ENCODE data around the gene LCMT2. TPM values are rescaled to one million over a fixed set of nuclear protein-coding genes. Genes with fewer than 3 reads are reported as not detected.

Gene LCMT2
- total and polyA plus RNA-seq, 2 of the 8 experiments (the other 6 are each of a cell fraction or from before 2014, with no cell fraction given) = 11.2 to 11.9 TPM

DNA sequence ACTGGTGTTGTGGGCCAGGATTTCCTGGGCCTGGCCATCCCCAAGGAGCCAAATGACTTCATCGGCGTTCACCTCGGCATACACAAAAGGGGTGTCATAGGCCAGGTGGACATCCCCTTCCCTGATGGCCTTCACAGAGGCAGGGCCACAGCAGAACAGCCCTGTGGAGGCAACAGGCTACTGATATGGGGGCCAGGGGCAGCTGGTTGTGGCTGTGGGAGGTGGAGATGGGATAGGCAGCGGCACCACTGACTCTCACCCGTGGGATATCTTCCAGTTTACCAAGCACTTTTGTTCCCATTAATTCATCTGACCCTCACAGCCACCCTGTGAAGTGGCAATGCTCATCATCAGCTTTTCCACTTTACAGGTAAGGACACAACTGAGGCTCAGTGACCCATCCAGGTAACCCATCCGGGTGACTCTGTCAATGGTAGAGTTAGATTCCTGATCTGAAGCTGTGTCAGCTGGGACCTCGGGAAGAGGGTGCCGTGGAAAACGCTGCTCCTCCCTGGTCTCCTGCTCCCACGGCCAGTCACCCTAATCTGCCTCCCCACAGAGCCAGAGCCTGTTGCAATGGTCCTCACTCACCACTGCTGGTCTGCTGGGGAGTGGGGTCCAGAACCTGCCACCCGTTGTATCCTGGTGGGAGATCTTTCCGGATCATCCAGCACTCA lies 48.3 kb downstream of the LCMT2 start:
- DNase-seq (ENCODE audit: low read depth in 1 of 2, low spot score in 2 of 2) = no peak
- Histone ChIP-seq H4K91ac (replicated peaks; ENCODE audit: insufficient read length, low read length) (no peak overlapping the region), H3K4me1 (replicated peaks in 1 of 4; ENCODE audit: control insufficient read depth in 3 of 4, insufficient read depth in 4 of 4, low read length in 3 of 4) (no peaks in the 10 kb centered on the region), H2BK5ac (ENCODE audit: low read depth, low read length) (no peak overlapping the region), H2BK120ac (replicated peaks; ENCODE audit: low read depth, low read length) (no peak overlapping the region), H3K18ac (ENCODE audit: extremely low read depth, low read length) (no peak overlapping the region), H2AFZ (ENCODE audit: low read length) (no peak overlapping the region), H2AK5ac (ENCODE audit: low read depth, low read length) (no peak overlapping the region), H2BK12ac (ENCODE audit: low read depth, low read length) (no peak overlapping the region), H3K79me2 (ENCODE audit: control insufficient read depth in 1 of 2, insufficient read depth in 2 of 2, low read length in 2 of 2) (no peaks in the 10 kb centered on the region), H4K8ac (ENCODE audit: extremely low read depth, insufficient read depth, low read length) (peak overlapping the region; percentile 66; the same call in 1 of the 2 replicates), H3K14ac (ENCODE audit: insufficient read length) (no peak overlapping the region), H3K56ac (replicated peaks; ENCODE audit: insufficient read length, low read depth, low read length) (no peak overlapping the region), H3K36me3 (ENCODE audit: control insufficient read depth in 2 of 4, insufficient read depth in 4 of 4, low read length in 3 of 4) (no peaks in the 10 kb centered on the region), H3K27ac (ENCODE audit: low read depth, low read length) (no peak overlapping the region), H3K79me1 (ENCODE audit: low read depth, low read length) (no peaks in the 10 kb centered on the region), H4K20me1 (replicated peaks in 1 of 2; ENCODE audit: control insufficient read depth in 1 of 2, insufficient read depth in 2 of 2, low read length in 2 of 2) (no peaks in the 10 kb centered on the region), H3K27me3 (replicated peaks in 1 of 4; ENCODE audit: control insufficient read depth in 3 of 4, extremely low read depth in 1 of 4, insufficient read depth in 3 of 4, low read length in 3 of 4) (no peaks in the 10 kb centered on the region), H2BK15ac (ENCODE audit: low read length) (no peak overlapping the region), H3K9me3 (ENCODE audit: insufficient read depth in 2 of 2, low read depth in 1 of 2, low read length in 1 of 2) (no peaks in the 10 kb centered on the region), H4K5ac (ENCODE audit: insufficient read length, low read depth, low read length) (no peak overlapping the region), H3K9ac (replicated peaks in 1 of 4; ENCODE audit: extremely low read depth in 1 of 4, low read depth in 3 of 4, low read length in 3 of 4) (no peak overlapping the region), H3K4me3 (ENCODE audit: extremely low read depth in 1 of 4, insufficient read depth in 2 of 4, low read depth in 3 of 4, low read length in 4 of 4) (no peak overlapping the region), H3K23me2 (ENCODE audit: low read depth, low read length) (0 out of 2 replicates have a peak, but pooled peaks cover 1% of the 10 kb centered on the region), H2BK20ac (ENCODE audit: low read length) (no peak overlapping the region), H3K23ac (ENCODE audit: insufficient read length) (no peak overlapping the region), H3K4ac (replicated peaks; ENCODE audit: insufficient read length, low read depth, low read length) (no peak overlapping the region), H3K4me2 (ENCODE audit: insufficient read depth in 1 of 2, low read depth in 2 of 2, low read length in 2 of 2) (no peak overlapping the region)
- WGBS, 2 experiments (ENCODE audit: extremely low coverage in 1 of 2, insufficient coverage in 1 of 2, insufficient read length in 1 of 2, insufficient replicate concordance in 2 of 2, low coverage in 1 of 2, low lambda C conversion rate in 2 of 2, missing lambda C conversion rate in 1 of 2) = 95% methylated on average over 12 of the region's 12 CpGs; no CpG with 5 or more reads in 1 of the 2 experiments
- FAIRE-seq = no peak
- POLR2A ChIA-PET (ENCODE audit: partially characterized antibody) = no interaction called here
- CTCF ChIA-PET (ENCODE audit: partially characterized antibody) = interaction anchor here (0.9 to 7.3 kb wide), 7 partner anchors 13 to 96 kb away, joined by 3 to 178 read pairs (median 46); partner anchors contain the start of gene EPB42
- TF ChIP-seq HDAC2 (IDR thresholded peaks at IDR 0.05; ENCODE audit: borderline replicate concordance in 1 of 2, low read depth in 2 of 2, low read length in 2 of 2) (no peak), SUZ12 (IDR thresholded peaks at IDR 0.05; ENCODE audit: low read length) (no peak), TAF7 (optimal IDR thresholded peaks at IDR 0.05; ENCODE audit: borderline replicate concordance, low read depth, low read length) (no peak), SIX5 (IDR thresholded peaks at IDR 0.05; ENCODE audit: low read depth, low read length) (no peak), KDM4A (IDR thresholded peaks at IDR 0.05; ENCODE audit: low read depth, low read length, severe bottlenecking) (no peak), NANOG (IDR thresholded peaks at IDR 0.05; ENCODE audit: insufficient read depth, low read depth, low read length, poor library complexity, severe bottlenecking) (no peak), CEBPB (IDR thresholded peaks at IDR 0.05; ENCODE audit: low read depth, low read length) (no peak), FOSL1 (IDR thresholded peaks at IDR 0.05; ENCODE audit: insufficient read depth, low read depth, low read length) (no peak), KDM1A (IDR thresholded peaks at IDR 0.05; ENCODE audit: borderline replicate concordance, low read length) (no peak), EZH2 (IDR thresholded peaks at IDR 0.05; ENCODE audit: low read depth, low read length, severe bottlenecking) (no peak), NRF1 (IDR thresholded peaks at IDR 0.05; ENCODE audit: low read depth, low read length) (no peak), ASH2L (IDR thresholded peaks at IDR 0.05; ENCODE audit: low read length) (no peak)

All from H1 (cell line).